Keratinocyte (primary cell): ENCODE results near the gene DCAF8. TPM values are rescaled to one million over a fixed set of nuclear protein-coding genes. Genes with fewer than 3 reads are reported as not detected.

ENCODE experiments used
- DNase-seq: peaks from one replicate; pipeline ENCODE4 v3.0.0-alpha.2; 2011; ENCODE audit warnings: low read depth, missing footprints, low spot score
- FAIRE-seq: peaks from 2 replicates; lab custom pipeline; 2011; peaks lifted over from hg19 to GRCh38; lab: Jason Lieb, UNC
- H2AFZ ChIP-seq: 2 replicates; pipeline ENCODE4 v1.6.0; 2012; ENCODE audit warnings: low read length, control low read depth, inconsistent platforms; ENCODE audit not compliant: control insufficient read depth
- H3K27ac ChIP-seq: 2 replicates; pipeline ENCODE4 v1.5.1; 2011; ENCODE audit warnings: low read length; ENCODE audit not compliant: control insufficient read depth, insufficient read depth
- H3K27me3 ChIP-seq: 3 replicates; pipeline ENCODE4 v1.6.0; 2011; ENCODE audit warnings: low read length; ENCODE audit not compliant: control insufficient read depth, insufficient read depth; ENCODE audit errors: extremely low read depth
- H3K36me3 ChIP-seq, 2 experiments: 2 replicates in 1 of 2; 3 replicates in 1 of 2; pipeline ENCODE4 v1.5.1; 2011; ENCODE audit warnings: low read length in 2 of 2, mild to moderate bottlenecking in 1 of 2; ENCODE audit not compliant: control insufficient read depth in 2 of 2, insufficient read depth in 2 of 2; ENCODE audit errors: extremely low read depth in 1 of 2
- H3K4me1 ChIP-seq: 3 replicates; pipeline ENCODE4 v1.5.1; 2011; ENCODE audit warnings: low read length; ENCODE audit not compliant: control insufficient read depth, insufficient read depth; ENCODE audit errors: extremely low read depth
- H3K4me2 ChIP-seq: 3 replicates; pipeline ENCODE4 v1.6.0; 2011; ENCODE audit warnings: low read depth, low read length; ENCODE audit not compliant: control insufficient read depth, insufficient read depth; ENCODE audit errors: extremely low read depth
- H3K4me3 ChIP-seq, 3 experiments: fragments of 200-600 bp in 1 of 3; sonication (generic) in 1 of 3; 2 replicates in 2 of 3; 3 replicates in 1 of 3; pipeline ENCODE4 v1.5.1; 2011 to 2016; ENCODE audit warnings: low read length in 3 of 3, mild to moderate bottlenecking in 3 of 3, control low read depth in 2 of 3, inconsistent platforms in 1 of 3, low read depth in 1 of 3, mixed read lengths in 1 of 3, mixed run types in 1 of 3, moderate library complexity in 1 of 3; ENCODE audit not compliant: control insufficient read depth in 2 of 3, insufficient read depth in 2 of 3; ENCODE audit errors: extremely low read depth in 1 of 3
- H3K79me2 ChIP-seq: 2 replicates; pipeline ENCODE4 v1.6.0; 2012; ENCODE audit warnings: low read length; ENCODE audit not compliant: control insufficient read depth, insufficient read depth
- H3K9ac ChIP-seq: 3 replicates; pipeline ENCODE4 v1.6.0; 2011; ENCODE audit warnings: low read length; ENCODE audit not compliant: control insufficient read depth, insufficient read depth; ENCODE audit errors: extremely low read depth
- H3K9me1 ChIP-seq: 3 replicates; pipeline ENCODE4 v1.6.0; 2011; ENCODE audit warnings: low read length; ENCODE audit not compliant: control insufficient read depth, insufficient read depth; ENCODE audit errors: extremely low read depth
- H3K9me3 ChIP-seq: 2 replicates; pipeline ENCODE4 v1.5.1; 2012; ENCODE audit warnings: low read depth, low read length; ENCODE audit not compliant: control insufficient read depth
- H4K20me1 ChIP-seq: 3 replicates; pipeline ENCODE4 v1.6.0; 2011; ENCODE audit warnings: low read length; ENCODE audit not compliant: control insufficient read depth, insufficient read depth; ENCODE audit errors: extremely low read depth
- EZH2 ChIP-seq: IDR thresholded peaks from one replicate; pipeline ENCODE4 v1.6.1; 2012; ENCODE audit warnings: inconsistent platforms, mild to moderate bottlenecking, low read length, moderate library complexity
- dilution Hi-C: fragments of 300-500 bp; cut with MboI; formaldehyde crosslinking; loops from one replicate; pipeline ENCODE4 v1.7.0; 2020; ENCODE audit warnings: low sequenced_read_pairs; ENCODE audit not compliant: extremely low pct_ligation_motif_present
- polyA plus RNA-seq, 5 experiments: library from polyadenylated mRNA; depleted of rRNA in 3 of 5; stranded (reverse) in 3 of 5; stranded (forward) in 1 of 5; unstranded in 1 of 5; fragments of >200 nt; gene quantifications; 1 replicate in 1 of 5; 2 replicates in 3 of 5; 3 replicates in 1 of 5; pipeline versions ENCODE4 v1.2.1 to v1.2.3, GENCODE V29; 2011 to 2012; ENCODE audit warnings: missing spikeins in 2 of 5, low read depth in 1 of 5, low replicate concordance in 1 of 5
- TF ChIP-seq, protein P1 (sequence below), 3 experiments: IDR thresholded peaks in 1 of 3; conservative IDR thresholded peaks in 1 of 3; optimal IDR thresholded peaks in 1 of 3; 2 replicates in 2 of 3; 3 replicates in 1 of 3; pipeline versions ENCODE3 to v1.5.1; 2011; ENCODE audit warnings: low read length in 3 of 3, mild to moderate bottlenecking in 3 of 3, moderate library complexity in 2 of 3, control low read depth in 1 of 3, inconsistent platforms in 1 of 3; ENCODE audit not compliant: insufficient read depth in 2 of 3; ENCODE audit errors: extremely low read depth in 1 of 3

The DCAF8 gene
- polyA plus RNA-seq, 1 donor (not counting 4 experiments of a cell fraction or from before 2014, with no cell fraction given), result 81.2 TPM

- no peaks in the 10 kb centered on the region for H4K20me1 ChIP-seq
- no peak for FAIRE-seq
- dilution Hi-C loops, result no loop called here
Measured at GRCh38 chr1:160222546-160222945, 39.8 kb downstream of the DCAF8 start.

GRCh38 chr1:160221089-160221488 is 41.3 kb downstream of the DCAF8 start:
- H3K36me3 ChIP-seq, result peaks cover 21 to 43% of the 10 kb centered on the region in 2 experiments
- no peak overlapping the region for H3K4me2 ChIP-seq
- TF ChIP-seq EZH2, result no peak
- FAIRE-seq (no peak), DNase-seq (no peak)
- H3K27ac ChIP-seq, result no peak overlapping the region
- no peak overlapping the region for H2AFZ ChIP-seq
- no peaks in the 10 kb centered on the region for H3K27me3 ChIP-seq
- H3K79me2 ChIP-seq, result no peaks in the 10 kb centered on the region
- dilution Hi-C loops, result no loop called here
- H3K9ac ChIP-seq, result no peak overlapping the region
- H3K9me3 ChIP-seq, result no peaks in the 10 kb centered on the region
- no peaks in the 10 kb centered on the region for H4K20me1 ChIP-seq
- H3K4me1 ChIP-seq, result peaks cover 53% of the 10 kb centered on the region
- no peak overlapping the region for H3K4me3 ChIP-seq
- H3K9me1 ChIP-seq, result peaks cover 3% of the 10 kb centered on the region

More at GRCh38 chr1:160222546-160222945, 39.8 kb downstream of the DCAF8 start:
- no peak overlapping the region for H3K4me2 ChIP-seq
- no peak for TF ChIP-seq EZH2
- TF ChIP-seq, protein P1, sequence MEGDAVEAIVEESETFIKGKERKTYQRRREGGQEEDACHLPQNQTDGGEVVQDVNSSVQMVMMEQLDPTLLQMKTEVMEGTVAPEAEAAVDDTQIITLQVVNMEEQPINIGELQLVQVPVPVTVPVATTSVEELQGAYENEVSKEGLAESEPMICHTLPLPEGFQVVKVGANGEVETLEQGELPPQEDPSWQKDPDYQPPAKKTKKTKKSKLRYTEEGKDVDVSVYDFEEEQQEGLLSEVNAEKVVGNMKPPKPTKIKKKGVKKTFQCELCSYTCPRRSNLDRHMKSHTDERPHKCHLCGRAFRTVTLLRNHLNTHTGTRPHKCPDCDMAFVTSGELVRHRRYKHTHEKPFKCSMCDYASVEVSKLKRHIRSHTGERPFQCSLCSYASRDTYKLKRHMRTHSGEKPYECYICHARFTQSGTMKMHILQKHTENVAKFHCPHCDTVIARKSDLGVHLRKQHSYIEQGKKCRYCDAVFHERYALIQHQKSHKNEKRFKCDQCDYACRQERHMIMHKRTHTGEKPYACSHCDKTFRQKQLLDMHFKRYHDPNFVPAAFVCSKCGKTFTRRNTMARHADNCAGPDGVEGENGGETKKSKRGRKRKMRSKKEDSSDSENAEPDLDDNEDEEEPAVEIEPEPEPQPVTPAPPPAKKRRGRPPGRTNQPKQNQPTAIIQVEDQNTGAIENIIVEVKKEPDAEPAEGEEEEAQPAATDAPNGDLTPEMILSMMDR (optimal IDR thresholded peaks at IDR 0.05 in 1 of 3, IDR thresholded peaks at IDR 0.05 in 1 of 3, conservative IDR thresholded peaks at IDR 0.05 in 1 of 3; ENCODE audit: extremely low read depth in 1 of 3, insufficient read depth in 2 of 3, low read length in 3 of 3), result no peak
- H3K79me2 ChIP-seq, result no peaks in the 10 kb centered on the region
- peaks cover 19 to 51% of the 10 kb centered on the region in 2 experiments for H3K36me3 ChIP-seq
- no peak overlapping the region for H3K9ac ChIP-seq
- DNase-seq, result no peak
- H2AFZ ChIP-seq, result no peak overlapping the region
- H3K4me1 ChIP-seq, result peaks cover 38% of the 10 kb centered on the region
- H3K4me3 ChIP-seq, result no peak overlapping the region
- no peaks in the 10 kb centered on the region for H3K9me3 ChIP-seq
- H3K27me3 ChIP-seq, result no peaks in the 10 kb centered on the region
- H3K27ac ChIP-seq, result no peak overlapping the region
- H3K9me1 ChIP-seq, result peaks cover 3% of the 10 kb centered on the region

DNA sequence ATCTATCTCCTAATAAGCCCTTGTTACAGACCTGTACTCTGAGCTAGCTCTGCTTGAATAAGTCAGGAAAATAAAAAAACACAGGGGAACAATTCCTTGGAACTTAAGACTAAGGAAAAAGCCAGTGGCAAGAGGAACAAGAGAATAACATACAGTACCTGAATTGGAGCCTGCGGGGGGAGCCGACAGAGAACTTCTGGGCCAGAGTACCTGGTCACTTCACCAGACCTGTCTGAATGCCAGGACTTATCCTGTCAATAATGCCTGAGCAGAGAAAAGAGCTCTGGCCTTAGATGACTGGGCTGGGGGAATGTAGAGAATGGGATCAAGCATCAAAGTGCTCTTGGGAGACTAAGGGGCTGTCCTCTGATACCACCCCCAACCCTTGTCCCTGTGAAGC is 42.0 kb downstream of the DCAF8 start:
- H3K9ac ChIP-seq, result no peak overlapping the region
- DNase-seq, result no peak
- no peak for TF ChIP-seq EZH2
- TF ChIP-seq, protein P1 (optimal IDR thresholded peaks at IDR 0.05 in 1 of 3, IDR thresholded peaks at IDR 0.05 in 1 of 3, conservative IDR thresholded peaks at IDR 0.05 in 1 of 3; ENCODE audit: extremely low read depth in 1 of 3, insufficient read depth in 2 of 3, low read length in 3 of 3), result no peak
- H3K27ac ChIP-seq, result no peak overlapping the region
- H3K4me3 ChIP-seq, result no peak overlapping the region
- H2AFZ ChIP-seq, result no peak overlapping the region
- H3K27me3 ChIP-seq, result no peaks in the 10 kb centered on the region
- peaks cover 25 to 48% of the 10 kb centered on the region in 2 experiments for H3K36me3 ChIP-seq
- no peaks in the 10 kb centered on the region for H3K9me3 ChIP-seq
- dilution Hi-C loops, result no loop called here
- no peak for FAIRE-seq
- H3K9me1 ChIP-seq, result peaks cover 3% of the 10 kb centered on the region
- no peaks in the 10 kb centered on the region for H4K20me1 ChIP-seq
- H3K4me1 ChIP-seq, result peaks cover 50% of the 10 kb centered on the region
- no peak overlapping the region for H3K4me2 ChIP-seq
- no peaks in the 10 kb centered on the region for H3K79me2 ChIP-seq
